ENCODE measurements around the gene GABRG3.

GABRG3 gene

DNA sequence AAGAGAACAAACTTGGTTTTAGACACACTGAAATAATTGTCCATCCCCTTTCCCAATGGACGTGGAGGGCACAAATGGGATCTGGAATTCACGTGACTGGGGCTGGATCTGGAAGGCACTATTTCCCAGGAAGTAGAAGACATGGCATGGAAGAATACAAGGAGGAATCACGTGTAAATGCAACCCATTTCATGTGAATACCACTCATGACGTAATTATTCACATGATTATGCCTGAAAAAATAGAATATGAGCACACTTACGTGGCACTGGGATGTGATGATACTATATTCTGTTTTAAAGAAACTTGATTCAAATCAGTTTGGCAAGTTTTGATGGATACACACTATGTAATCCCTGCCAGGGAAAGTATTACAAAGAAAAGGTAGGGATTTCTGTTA lies 477.3 kb downstream of the GABRG3 start:
- TF ChIP-seq CTCF (IDR thresholded peaks at IDR 0.05; ENCODE audit: insufficient read depth, low read depth, low read length, missing control alignments) = no peak
- no peak overlapping the region for H3K4me3 ChIP-seq (ENCODE audit: low read depth, low read length)

DNA sequence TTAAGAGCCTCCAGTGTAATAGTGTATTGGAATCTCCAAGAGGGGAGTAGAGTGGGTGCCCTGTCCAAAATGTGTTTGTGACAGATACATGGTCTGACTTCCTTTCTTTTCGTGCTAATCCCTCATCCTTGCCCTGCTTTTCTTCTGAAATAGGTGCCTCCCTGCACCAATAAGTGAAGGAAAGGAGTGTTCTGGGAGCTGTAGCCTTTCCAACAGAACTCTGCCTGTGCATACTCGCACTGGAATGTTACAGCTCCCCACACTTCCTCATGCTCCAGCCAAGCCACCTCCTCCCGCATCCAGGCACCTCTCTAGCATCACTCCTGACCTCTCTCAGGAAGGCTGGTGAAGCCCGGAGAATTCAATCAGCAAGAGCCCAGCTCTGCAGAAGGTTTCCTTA lies 478.0 kb downstream of the GABRG3 start:
- no peak overlapping the region for H3K4me3 ChIP-seq (ENCODE audit: low read depth, low read length)
- DNase-seq (ENCODE audit: low read depth) = no peak
- no peak for TF ChIP-seq CTCF (IDR thresholded peaks at IDR 0.05; ENCODE audit: insufficient read depth, low read depth, low read length, missing control alignments)

More for the DNA sequence above, 477.3 kb downstream of the GABRG3 start:
- no peak for DNase-seq (ENCODE audit: low read depth)

- DNase-seq (ENCODE audit: low read depth) = no peak
- TF ChIP-seq CTCF (IDR thresholded peaks at IDR 0.05; ENCODE audit: insufficient read depth, low read depth, low read length, missing control alignments) = no peak
- no peak overlapping the region for H3K4me3 ChIP-seq (ENCODE audit: low read depth, low read length)
Observed at GRCh38 chr15:27449941-27450340, 479.0 kb downstream of the GABRG3 start.

DNA sequence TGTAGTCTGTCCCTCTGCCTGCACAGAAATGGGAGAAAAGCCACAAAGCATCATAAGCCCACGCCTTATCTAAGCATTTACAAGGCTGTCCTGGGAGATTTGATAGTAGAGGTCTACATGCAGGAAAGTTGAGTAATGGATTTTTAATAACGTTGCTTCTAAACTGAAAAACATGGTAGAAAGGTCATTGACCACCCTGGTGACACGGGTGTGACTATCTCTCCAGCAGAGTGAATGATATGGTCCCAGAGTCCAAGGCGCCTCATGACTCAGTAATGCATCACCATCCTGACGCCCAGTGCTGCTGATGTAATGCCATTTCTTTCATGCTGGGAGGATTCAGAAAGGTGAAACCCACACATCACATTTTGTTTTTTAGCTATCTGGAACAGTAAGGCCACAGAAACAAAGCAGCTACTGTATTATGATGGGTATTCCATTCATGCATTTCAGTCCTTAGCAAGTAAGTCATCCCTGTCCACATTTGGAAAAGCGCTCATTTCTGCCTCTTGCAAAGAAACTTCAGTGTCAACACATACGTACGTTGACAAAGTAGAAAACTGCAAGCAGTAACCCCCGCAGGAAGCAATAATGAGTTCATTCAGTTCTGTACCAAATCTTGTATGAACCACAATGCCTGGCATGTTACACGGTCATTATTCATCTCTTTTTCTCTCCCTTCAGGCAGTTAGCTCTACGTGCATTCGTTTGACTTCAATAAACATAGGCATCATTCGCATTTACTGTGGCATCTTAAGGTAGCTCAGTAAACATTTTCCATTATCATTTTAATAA lies 483.5 kb downstream of the GABRG3 start:
- TF ChIP-seq CTCF (IDR thresholded peaks at IDR 0.05; ENCODE audit: insufficient read depth, low read depth, low read length, missing control alignments) = no peak
- DNase-seq (ENCODE audit: low read depth) = no peak
- H3K4me3 ChIP-seq (ENCODE audit: low read depth, low read length) = no peak overlapping the region

GRCh38 chr15:27456807-27457206 lies 485.8 kb downstream of the GABRG3 start:
- H3K4me3 ChIP-seq (ENCODE audit: low read depth, low read length) = no peak overlapping the region
- no peak for TF ChIP-seq CTCF (IDR thresholded peaks at IDR 0.05; ENCODE audit: insufficient read depth, low read depth, low read length, missing control alignments)
- DNase-seq (ENCODE audit: low read depth) = no peak

GRCh38 chr15:27457766-27458165 lies 486.8 kb downstream of the GABRG3 start:
- no peak for TF ChIP-seq CTCF (IDR thresholded peaks at IDR 0.05; ENCODE audit: insufficient read depth, low read depth, low read length, missing control alignments)
- no peak for DNase-seq (ENCODE audit: low read depth)
- no peak overlapping the region for H3K4me3 ChIP-seq (ENCODE audit: low read depth, low read length)

Measured in GM12865 (cell line).